Right lobe of liver (tissue), 6 donors: ENCODE results near the gene ADO. TPM values are rescaled to one million over a fixed set of nuclear protein-coding genes. Genes with fewer than 3 reads are reported as not detected.

Source experiments
- ATAC-seq, 4 donors: fragments of 200-7000 bp; cut with Tn5 transposase; one replicate each; pipeline ENCODE4 v1.9.1; 2020; ENCODE audit warnings: mild to moderate bottlenecking in 4 of 4, moderate library complexity in 4 of 4
- DNase-seq, 3 donors: peaks; one replicate each; pipeline ENCODE4 v3.0.0-alpha.2; 2020
- H3K27ac ChIP-seq, 3 donors: fragments of 200-600 bp; one replicate each; pipeline ENCODE4 v1.8.0; 2022
- H3K27me3 ChIP-seq, 2 donors: fragments of 200-600 bp; one replicate each; pipeline ENCODE4 v1.8.0; 2022
- H3K36me3 ChIP-seq, 4 donors: fragments of 200-600 bp; sonication (generic) in 1 of 4; one replicate each; pipeline versions ENCODE4 v1.5.1 to v1.8.0; 2017 to 2022; ENCODE audit warnings: control low read depth in 1 of 4
- H3K4me1 ChIP-seq, 4 donors: fragments of 200-600 bp; sonication (generic) in 1 of 4; one replicate each; pipeline versions ENCODE4 v1.5.1 to v1.8.0; 2017 to 2022; ENCODE audit warnings: control low read depth in 1 of 4
- H3K4me3 ChIP-seq, 3 donors: fragments of 200-600 bp; one replicate each; pipeline ENCODE4 v1.8.0; 2022
- H3K9me3 ChIP-seq, 4 donors: fragments of 200-600 bp; sonication (generic) in 1 of 4; one replicate each; pipeline versions ENCODE4 v1.5.1 to v1.8.0; 2017 to 2022; ENCODE audit warnings: control low read depth in 1 of 4
- POLR2A ChIP-seq: fragments of 450-650 bp; IDR thresholded peaks from one replicate; pipeline ENCODE4 v1.6.1; 2017; ENCODE audit warnings: antibody characterized with exemption, mild to moderate bottlenecking
- WGBS: methylation state at CpG from one replicate; pipeline ENCODE4 v1.1.6; 2018; ENCODE audit warnings: low coverage, low lambda C conversion rate; ENCODE audit not compliant: insufficient coverage; ENCODE audit errors: missing lambda C conversion rate; 5-methylcytosine and 5-hydroxymethylcytosine counted together
- intact Hi-C, 2 donors: fragments of 100-400 bp; cut with DNase I; formaldehyde crosslinking; loops; one replicate each; pipeline versions ENCODE4 v1.11.2 to v1.14.1; 2022
- total RNA-seq, 6 experiments: library from RNA; depleted of rRNA in 2 of 6; stranded (reverse); fragments of >200 nt in 2 of 6; fragmentation: NEBNext Ultra II Directional in 3 of 6; extraction: Animal tissue kit (Norgen Biotek cat#: 25700) in 3 of 6; gene quantifications; one replicate each; pipeline versions ENCODE4 v1.1.0 to v1.2.4, GENCODE V29; 2016 to 2023
- TF ChIP-seq, protein P1 (sequence below), 4 donors: fragments of 200-600 bp in 3 of 4; fragments of 450-650 bp in 1 of 4; IDR thresholded peaks; one replicate each; pipeline versions ENCODE4 v1.5.1 to v1.8.0; 2016 to 2022; ENCODE audit warnings: antibody characterized with exemption in 4 of 4, mild to moderate bottlenecking in 2 of 4
- donor health status: DM: no; HTN: yes; CAD: no.
- donor health status: DM: no; HTN: no; CAD: no.
- donor health status: DM: no; HTN: no; CAD: no.
- donor health status: DM: no; HTN: yes; CAD: no.
- donor health status: DM: no; HTN: yes; CAD: no.

Gene ADO
- total RNA-seq, 6 experiments from 2014 or later: 4.2 to 8.3 (median 5.5) TPM

DNA sequence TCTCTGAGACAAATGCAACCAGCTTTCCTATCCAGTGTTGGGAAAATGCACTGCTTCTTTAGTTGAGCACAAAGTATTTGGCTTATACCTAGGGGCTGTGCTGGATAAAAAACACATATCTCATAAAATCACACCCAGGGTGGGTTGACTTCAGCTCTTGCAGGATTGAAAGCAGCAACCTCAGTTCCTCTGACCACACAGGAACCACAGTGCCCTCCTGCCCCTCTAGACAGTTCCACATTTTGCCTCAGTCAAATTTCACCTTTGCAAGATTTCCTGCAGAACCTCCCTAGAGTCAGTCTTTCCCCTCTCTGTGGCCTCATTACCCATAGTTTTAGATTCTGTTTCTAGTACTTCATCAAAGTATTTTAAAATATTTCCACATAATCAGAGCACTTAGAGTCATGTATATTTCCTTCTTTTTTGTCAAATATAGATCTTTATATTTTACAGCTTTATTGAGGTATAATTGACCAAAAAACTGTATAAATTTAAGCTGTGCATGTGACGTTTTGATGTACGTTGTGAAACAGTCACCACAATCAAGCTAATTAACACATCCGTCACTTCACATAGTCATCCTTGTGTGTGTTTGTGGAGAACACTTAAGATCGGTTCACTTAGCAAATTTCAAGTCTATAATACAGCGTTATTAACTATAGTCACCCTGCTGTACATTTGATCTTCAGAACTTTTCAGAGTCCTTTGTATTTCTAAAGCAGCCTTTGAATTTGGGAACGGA, 48.6 kb downstream of the ADO start:
- Histone ChIP-seq H3K9me3 (no peaks in the 10 kb centered on the region), H3K4me1 (no peaks in the 10 kb centered on the region), H3K27ac (no peak overlapping the region), H3K4me3 (no peak overlapping the region), H3K27me3 (no peaks in the 10 kb centered on the region), H3K36me3 (no peaks in the 10 kb centered on the region)
- DNase-seq (no peak), ATAC-seq (peak in 1 of 4 donors; percentile 46)
- TF ChIP-seq POLR2A: no peak
- TF ChIP-seq, protein P1, sequence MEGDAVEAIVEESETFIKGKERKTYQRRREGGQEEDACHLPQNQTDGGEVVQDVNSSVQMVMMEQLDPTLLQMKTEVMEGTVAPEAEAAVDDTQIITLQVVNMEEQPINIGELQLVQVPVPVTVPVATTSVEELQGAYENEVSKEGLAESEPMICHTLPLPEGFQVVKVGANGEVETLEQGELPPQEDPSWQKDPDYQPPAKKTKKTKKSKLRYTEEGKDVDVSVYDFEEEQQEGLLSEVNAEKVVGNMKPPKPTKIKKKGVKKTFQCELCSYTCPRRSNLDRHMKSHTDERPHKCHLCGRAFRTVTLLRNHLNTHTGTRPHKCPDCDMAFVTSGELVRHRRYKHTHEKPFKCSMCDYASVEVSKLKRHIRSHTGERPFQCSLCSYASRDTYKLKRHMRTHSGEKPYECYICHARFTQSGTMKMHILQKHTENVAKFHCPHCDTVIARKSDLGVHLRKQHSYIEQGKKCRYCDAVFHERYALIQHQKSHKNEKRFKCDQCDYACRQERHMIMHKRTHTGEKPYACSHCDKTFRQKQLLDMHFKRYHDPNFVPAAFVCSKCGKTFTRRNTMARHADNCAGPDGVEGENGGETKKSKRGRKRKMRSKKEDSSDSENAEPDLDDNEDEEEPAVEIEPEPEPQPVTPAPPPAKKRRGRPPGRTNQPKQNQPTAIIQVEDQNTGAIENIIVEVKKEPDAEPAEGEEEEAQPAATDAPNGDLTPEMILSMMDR (IDR thresholded peaks at IDR 0.05): no peak
- intact Hi-C loops: no loop called here
- 46% methylated on average over 6 of the region's 6 CpGs for WGBS

DNA sequence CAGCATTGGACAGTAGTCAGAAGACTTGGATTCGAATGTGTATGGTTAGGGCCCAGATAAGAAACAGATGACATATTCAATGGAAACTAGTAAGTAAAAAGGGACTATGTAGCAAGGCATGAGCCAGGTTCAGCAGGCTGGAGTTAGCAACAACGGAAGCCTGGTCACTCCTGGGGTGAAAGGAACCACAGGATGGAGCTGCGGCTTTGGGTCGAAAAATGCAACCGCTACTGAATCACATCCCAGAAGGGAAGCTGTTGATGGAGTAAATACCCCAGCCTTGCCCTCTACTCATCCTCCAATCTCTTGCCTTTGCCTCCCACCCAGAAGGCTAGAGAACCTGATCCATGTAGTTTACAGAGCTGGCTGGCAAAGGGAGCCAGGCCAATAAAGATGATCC, 49.2 kb downstream of the ADO start:
- Histone ChIP-seq H3K9me3 (no peaks in the 10 kb centered on the region), H3K27me3 (no peaks in the 10 kb centered on the region), H3K4me1 (no peaks in the 10 kb centered on the region), H3K4me3 (no peak overlapping the region), H3K36me3 (no peaks in the 10 kb centered on the region), H3K27ac (no peak overlapping the region)
- WGBS: 47% methylated on average over 5 of the region's 5 CpGs
- DNase-seq: no peak
- no peak for ATAC-seq
- intact Hi-C loops: no loop called here
- no peak for TF ChIP-seq POLR2A
- TF ChIP-seq, protein P1 (IDR thresholded peaks at IDR 0.05): no peak

DNA sequence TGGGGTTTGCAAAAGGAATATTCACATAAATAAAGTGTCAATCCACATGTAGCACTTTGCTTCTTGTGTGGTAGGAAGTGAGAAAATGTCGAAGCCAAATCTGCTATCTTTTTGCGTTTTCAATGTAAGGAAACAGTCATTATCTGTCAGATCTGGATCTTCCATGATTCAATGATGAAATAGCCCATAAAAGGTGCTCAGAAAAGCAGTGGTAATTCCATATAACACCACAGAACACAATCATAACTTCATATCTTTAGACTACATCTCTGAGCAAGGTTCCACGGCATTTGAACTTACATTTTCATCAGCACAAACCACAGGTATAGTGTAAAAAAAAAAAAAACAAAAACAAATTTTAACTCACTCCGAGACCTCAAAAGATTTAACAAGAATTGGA, 51.5 kb downstream of the ADO start:
- H3K27me3 ChIP-seq: no peaks in the 10 kb centered on the region
- ATAC-seq (no peak), DNase-seq (no peak)
- no peak overlapping the region for H3K4me3 ChIP-seq
- intact Hi-C loops: no loop called here
- H3K36me3 ChIP-seq: no peaks in the 10 kb centered on the region
- H3K27ac ChIP-seq: no peak overlapping the region
- H3K9me3 ChIP-seq: no peaks in the 10 kb centered on the region
- TF ChIP-seq POLR2A: no peak
- TF ChIP-seq, protein P1 (IDR thresholded peaks at IDR 0.05): no peak
- WGBS: 30% methylated on average over 4 of the region's 4 CpGs
- no peaks in the 10 kb centered on the region for H3K4me1 ChIP-seq

Other genes with a start within 250 kb of the ADO start
- 1 to 10 TPM in 2 of 6 experiments, under 1 TPM in 2, not detected in 2; 0.17 to 1.3 (median 0.99) TPM for gene EGR2, start 11.6 kb downstream of the ADO start, total RNA-seq